HCT116 (cell line): ENCODE results near the gene HECW1.

Experiments
- CEBPB ChIP-seq: IDR thresholded peaks from 2 replicates; pipeline ENCODE4 v1.6.1; 2012; ENCODE audit warnings: low read depth
- CTCF ChIP-seq, 3 experiments: fragments of 200-600 bp in 1 of 3; sonication (generic) in 1 of 3; IDR thresholded peaks in 2 of 3; conservative IDR thresholded peaks in 1 of 3; 2 replicates each; pipeline ENCODE4 v1.5.1; 2012 to 2017; ENCODE audit warnings: low read depth in 2 of 3, low read length in 2 of 3, antibody characterized with exemption in 1 of 3, borderline replicate concordance in 1 of 3, control low read depth in 1 of 3, mild to moderate bottlenecking in 1 of 3, mixed read lengths in 1 of 3, mixed run types in 1 of 3, moderate library complexity in 1 of 3; ENCODE audit not compliant: insufficient read depth in 1 of 3
- EZH2 ChIP-seq: fragments of 200-600 bp; sonication (generic); IDR thresholded peaks from 2 replicates; pipeline ENCODE4 v1.6.1; 2017; ENCODE audit warnings: antibody characterized with exemption, mixed run types
- EZH2phosphoT487 ChIP-seq: fragments of 200-600 bp; IDR thresholded peaks from 2 replicates; pipeline ENCODE4 v1.6.1; 2018; ENCODE audit warnings: antibody characterized with exemption, borderline replicate concordance
- POLR2A ChIP-seq: IDR thresholded peaks from 2 replicates; pipeline ENCODE4 v1.7.0; 2011; ENCODE audit warnings: borderline replicate concordance; ENCODE audit not compliant: insufficient read depth, insufficient read length; ENCODE audit errors: extremely low read depth
- POLR2AphosphoS5 ChIP-seq: IDR thresholded peaks from 2 replicates; pipeline ENCODE4 v1.6.1; 2011; ENCODE audit warnings: mild to moderate bottlenecking, low read depth, low read length, moderate library complexity
- RAD21 ChIP-seq: IDR thresholded peaks from 2 replicates; pipeline ENCODE4 v1.6.1; 2012; ENCODE audit warnings: low read depth, mild to moderate bottlenecking
- REST ChIP-seq: IDR thresholded peaks from 2 replicates; pipeline ENCODE4 v1.6.1; 2012; ENCODE audit warnings: low read depth
- ZNF274 ChIP-seq: fragments of 200-500 bp; sonication (Bioruptor generic); IDR thresholded peaks from 2 replicates; pipeline ENCODE4 v1.6.1; 2014; ENCODE audit warnings: mild to moderate bottlenecking, low read depth, low read length, inconsistent platforms
- TF ChIP-seq, protein P1 (sequence below): IDR thresholded peaks from 2 replicates; pipeline ENCODE4 v1.6.1; 2011; ENCODE audit warnings: mild to moderate bottlenecking, low read length, moderate library complexity; ENCODE audit not compliant: insufficient replicate concordance; ENCODE audit errors: extremely low read depth

GRCh38 chr7:43377196-43377960 lies 264.9 kb downstream of the HECW1 start:
- TF ChIP-seq POLR2A (no peak), REST (no peak), CTCF (IDR thresholded peaks at IDR 0.05 in 2 of 3, conservative IDR thresholded peaks at IDR 0.05 in 1 of 3; ENCODE audit: borderline replicate concordance in 1 of 3, insufficient read depth in 1 of 3, low read depth in 2 of 3, low read length in 2 of 3) (no peak), EZH2phosphoT487 (no peak), EZH2 (no peak), RAD21 (no peak), CEBPB (no peak), POLR2AphosphoS5 (no peak), ZNF274 (no peak)
- TF ChIP-seq, protein P1, sequence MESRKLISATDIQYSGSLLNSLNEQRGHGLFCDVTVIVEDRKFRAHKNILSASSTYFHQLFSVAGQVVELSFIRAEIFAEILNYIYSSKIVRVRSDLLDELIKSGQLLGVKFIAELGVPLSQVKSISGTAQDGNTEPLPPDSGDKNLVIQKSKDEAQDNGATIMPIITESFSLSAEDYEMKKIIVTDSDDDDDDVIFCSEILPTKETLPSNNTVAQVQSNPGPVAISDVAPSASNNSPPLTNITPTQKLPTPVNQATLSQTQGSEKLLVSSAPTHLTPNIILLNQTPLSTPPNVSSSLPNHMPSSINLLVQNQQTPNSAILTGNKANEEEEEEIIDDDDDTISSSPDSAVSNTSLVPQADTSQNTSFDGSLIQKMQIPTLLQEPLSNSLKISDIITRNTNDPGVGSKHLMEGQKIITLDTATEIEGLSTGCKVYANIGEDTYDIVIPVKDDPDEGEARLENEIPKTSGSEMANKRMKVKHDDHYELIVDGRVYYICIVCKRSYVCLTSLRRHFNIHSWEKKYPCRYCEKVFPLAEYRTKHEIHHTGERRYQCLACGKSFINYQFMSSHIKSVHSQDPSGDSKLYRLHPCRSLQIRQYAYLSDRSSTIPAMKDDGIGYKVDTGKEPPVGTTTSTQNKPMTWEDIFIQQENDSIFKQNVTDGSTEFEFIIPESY: no peak
